Breast epithelium (tissue), 4 donors: ENCODE data around the gene TPST2. TPM values are rescaled to one million over a fixed set of nuclear protein-coding genes. Genes with fewer than 3 reads are reported as not detected.

Experiments
- DNase-seq, 2 donors: peaks; one replicate each; pipeline ENCODE4 v3.0.0-alpha.2; 2019; ENCODE audit warnings: low spot score in 2 of 2
- H3K27ac ChIP-seq, 2 donors: fragments of 200-600 bp; sonication (generic) in 1 of 2; one replicate each; pipeline ENCODE4 v1.5.1; 2016 to 2019; ENCODE audit warnings: mild to moderate bottlenecking in 1 of 2
- H3K27me3 ChIP-seq, 2 donors: fragments of 200-600 bp; sonication (generic) in 1 of 2; one replicate each; pipeline versions ENCODE4 v1.5.1 to v1.6.0; 2017 to 2019; ENCODE audit warnings: control low read depth in 1 of 2, mild to moderate bottlenecking in 1 of 2
- H3K36me3 ChIP-seq: fragments of 200-600 bp; one replicate; pipeline ENCODE4 v1.5.1; 2019
- H3K4me1 ChIP-seq, 2 donors: fragments of 200-600 bp; sonication (generic); one replicate each; pipeline ENCODE4 v1.5.1; 2016 to 2019; ENCODE audit warnings: control low read depth in 1 of 2
- H3K4me3 ChIP-seq, 3 donors: fragments of 200-600 bp; sonication (generic); 1 replicate in 2 of 3; 2 replicates in 1 of 3; pipeline ENCODE4 v1.5.1; 2016 to 2019; ENCODE audit warnings: mild to moderate bottlenecking in 3 of 3, moderate library complexity in 2 of 3
- H3K9me3 ChIP-seq, 2 donors: fragments of 200-600 bp; sonication (generic) in 1 of 2; one replicate each; pipeline ENCODE4 v1.5.1; 2016 to 2019; ENCODE audit warnings: control low read depth in 1 of 2
- POLR2A ChIP-seq: fragments of 450-650 bp; IDR thresholded peaks from one replicate; pipeline ENCODE4 v1.6.1; 2016; ENCODE audit warnings: antibody characterized with exemption, mild to moderate bottlenecking, moderate library complexity
- POLR2AphosphoS5 ChIP-seq, 3 donors: sonication (generic); formaldehyde crosslinking; IDR thresholded peaks; one replicate each; pipeline ENCODE4 v1.6.1; 2017; ENCODE audit warnings: antibody characterized with exemption in 3 of 3
- intact Hi-C: fragments of 100-400 bp; cut with DNase I; formaldehyde crosslinking; loops from one replicate; pipeline ENCODE4 v1.15.1; 2023; ENCODE audit warnings: low total_unique reads
- total RNA-seq, 3 donors: library from RNA; depleted of rRNA; stranded (reverse); fragments of >200 nt; gene quantifications; one replicate each; pipeline ENCODE4 v1.1.0, GENCODE V29; 2016
- TF ChIP-seq, protein P1 (sequence below), 3 donors: fragments of 450-650 bp; IDR thresholded peaks; one replicate each; pipeline ENCODE4 v1.5.1; 2016 to 2017; ENCODE audit warnings: antibody characterized with exemption in 3 of 3, mild to moderate bottlenecking in 3 of 3, moderate library complexity in 3 of 3

The TPST2 gene
- total RNA-seq, 3 donors from 2014 or later, result 36.6 to 81.9 (median 59.8) TPM

DNA sequence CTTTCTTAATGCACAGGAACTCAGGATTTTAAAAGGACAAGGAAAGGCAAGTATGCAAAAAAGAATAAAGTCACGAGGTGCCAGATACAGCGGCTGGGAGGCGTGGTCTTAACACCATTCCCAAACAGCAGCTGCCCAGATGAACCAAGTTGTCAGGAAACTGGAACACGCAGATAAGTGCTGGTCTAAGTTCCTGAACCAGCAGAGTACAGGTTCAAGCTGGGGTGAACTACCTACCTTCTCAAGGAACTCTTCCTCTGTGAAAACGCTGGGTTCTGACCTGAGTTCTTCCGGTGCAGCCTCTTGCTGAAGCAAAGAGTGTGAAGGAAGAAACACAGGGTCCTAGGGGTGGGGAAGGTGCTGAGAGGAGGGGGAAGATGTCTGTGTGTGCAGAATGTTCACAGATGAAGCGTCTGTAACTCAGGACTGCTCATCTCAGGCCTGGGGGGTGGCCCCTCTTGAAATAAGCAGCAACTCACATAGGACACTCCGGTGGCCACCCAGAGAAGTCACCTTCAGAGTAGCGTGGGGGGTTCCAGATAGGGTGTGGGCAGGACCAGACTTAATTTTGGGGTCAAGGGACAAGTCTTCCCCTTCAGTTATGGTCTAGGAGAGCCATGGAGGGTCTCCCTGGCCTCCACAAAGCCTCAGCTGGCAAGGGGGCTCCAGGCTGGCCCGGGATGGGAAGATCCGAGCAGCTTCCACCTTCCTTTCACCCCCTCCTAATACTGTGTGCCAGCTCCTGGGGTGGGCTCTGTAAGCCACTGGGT lies 3.2 kb downstream of the TPST2 start:
- Histone ChIP-seq H3K27ac (peak overlapping the region in 1 of 2 donors; percentile 52), H3K4me3 (no peak overlapping the region)
- intact Hi-C loops, result no loop called here

DNA sequence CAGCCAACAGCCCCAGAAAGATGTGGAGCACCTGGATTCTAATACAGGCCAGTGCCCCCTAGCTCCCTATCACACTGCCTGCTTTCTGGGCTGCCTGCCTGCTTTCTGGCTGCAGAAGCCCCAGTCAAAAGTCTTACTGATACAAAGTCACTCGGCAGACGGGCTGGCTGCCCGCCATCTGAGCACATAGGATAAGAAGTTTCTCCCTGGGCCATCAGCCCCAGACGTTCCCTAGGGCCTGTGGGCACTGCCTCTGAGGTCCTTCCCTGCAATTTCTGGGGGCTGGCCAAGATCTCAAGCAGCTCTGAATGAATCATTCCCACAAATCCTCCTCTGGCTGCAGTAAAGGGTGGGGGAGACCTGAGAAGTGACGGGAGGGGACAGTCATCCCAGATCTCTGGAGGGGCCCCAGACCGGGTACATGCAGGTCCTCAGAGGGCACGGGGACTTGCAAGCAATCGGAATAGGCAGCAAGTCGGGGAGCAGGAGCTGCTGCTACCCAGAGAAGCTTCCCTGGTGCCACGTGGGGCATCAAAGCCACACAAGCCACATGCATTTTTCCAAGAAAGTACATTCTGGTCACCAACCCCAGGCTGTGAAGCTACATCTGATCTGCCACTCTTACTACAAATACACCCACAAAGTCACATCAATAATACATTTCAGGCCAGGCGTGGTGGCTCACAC lies 4.7 kb downstream of the TPST2 start:
- Histone ChIP-seq H3K9me3 (no peaks in the 10 kb centered on the region), H3K36me3 (no peaks in the 10 kb centered on the region), H3K4me3 (no peak overlapping the region), H3K27ac (no peak overlapping the region), H3K4me1 (no peaks in the 10 kb centered on the region), H3K27me3 (no peaks in the 10 kb centered on the region)
- DNase-seq, result no peak
- intact Hi-C loops, result no loop called here
- no peak for TF ChIP-seq POLR2AphosphoS5 (IDR thresholded peaks at IDR 0.05)
- TF ChIP-seq POLR2A, result no peak
- TF ChIP-seq, protein P1, sequence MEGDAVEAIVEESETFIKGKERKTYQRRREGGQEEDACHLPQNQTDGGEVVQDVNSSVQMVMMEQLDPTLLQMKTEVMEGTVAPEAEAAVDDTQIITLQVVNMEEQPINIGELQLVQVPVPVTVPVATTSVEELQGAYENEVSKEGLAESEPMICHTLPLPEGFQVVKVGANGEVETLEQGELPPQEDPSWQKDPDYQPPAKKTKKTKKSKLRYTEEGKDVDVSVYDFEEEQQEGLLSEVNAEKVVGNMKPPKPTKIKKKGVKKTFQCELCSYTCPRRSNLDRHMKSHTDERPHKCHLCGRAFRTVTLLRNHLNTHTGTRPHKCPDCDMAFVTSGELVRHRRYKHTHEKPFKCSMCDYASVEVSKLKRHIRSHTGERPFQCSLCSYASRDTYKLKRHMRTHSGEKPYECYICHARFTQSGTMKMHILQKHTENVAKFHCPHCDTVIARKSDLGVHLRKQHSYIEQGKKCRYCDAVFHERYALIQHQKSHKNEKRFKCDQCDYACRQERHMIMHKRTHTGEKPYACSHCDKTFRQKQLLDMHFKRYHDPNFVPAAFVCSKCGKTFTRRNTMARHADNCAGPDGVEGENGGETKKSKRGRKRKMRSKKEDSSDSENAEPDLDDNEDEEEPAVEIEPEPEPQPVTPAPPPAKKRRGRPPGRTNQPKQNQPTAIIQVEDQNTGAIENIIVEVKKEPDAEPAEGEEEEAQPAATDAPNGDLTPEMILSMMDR (IDR thresholded peaks at IDR 0.05), result no peak

More for the DNA sequence above, 3.2 kb downstream of the TPST2 start:
- H3K4me1 ChIP-seq, result peaks cover 0 to 3% of the 10 kb centered on the region in 2 donors
- TF ChIP-seq, protein P1 (IDR thresholded peaks at IDR 0.05), result no peak
- TF ChIP-seq POLR2AphosphoS5 (IDR thresholded peaks at IDR 0.05) (no peak), POLR2A (no peak)
- no peaks in the 10 kb centered on the region for H3K27me3 ChIP-seq
- DNase-seq, result no peak
- H3K9me3 ChIP-seq, result no peaks in the 10 kb centered on the region
- H3K36me3 ChIP-seq, result no peaks in the 10 kb centered on the region

DNA sequence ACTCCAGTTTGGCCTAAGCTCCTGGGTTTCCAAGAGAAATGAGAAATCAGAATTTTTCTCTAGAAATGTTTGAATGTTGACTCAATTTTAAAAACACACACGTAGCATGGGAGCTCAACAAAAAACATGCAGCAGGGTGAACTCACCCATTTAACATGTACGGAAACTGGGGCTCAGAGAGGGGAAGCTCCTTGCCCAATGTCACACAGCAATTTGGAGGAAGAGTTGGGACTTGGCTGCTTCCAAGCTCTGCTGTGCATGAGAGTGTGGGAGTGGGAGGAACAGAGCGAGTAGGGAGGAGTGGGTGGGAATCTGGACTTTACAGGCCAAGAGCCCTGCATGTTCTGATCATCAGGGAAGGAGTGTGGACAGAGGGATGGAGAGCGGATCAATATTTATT lies 5.9 kb downstream of the TPST2 start:
- TF ChIP-seq POLR2AphosphoS5 (IDR thresholded peaks at IDR 0.05) (no peak), POLR2A (no peak)
- TF ChIP-seq, protein P1 (IDR thresholded peaks at IDR 0.05), result no peak
- no peak overlapping the region for H3K4me3 ChIP-seq
- H3K27ac ChIP-seq, result no peak overlapping the region
- H3K27me3 ChIP-seq, result no peaks in the 10 kb centered on the region
- no peaks in the 10 kb centered on the region for H3K4me1 ChIP-seq
- intact Hi-C loops, result no loop called here
- H3K9me3 ChIP-seq, result no peaks in the 10 kb centered on the region
- DNase-seq, result no peak
- H3K36me3 ChIP-seq, result no peaks in the 10 kb centered on the region

DNA sequence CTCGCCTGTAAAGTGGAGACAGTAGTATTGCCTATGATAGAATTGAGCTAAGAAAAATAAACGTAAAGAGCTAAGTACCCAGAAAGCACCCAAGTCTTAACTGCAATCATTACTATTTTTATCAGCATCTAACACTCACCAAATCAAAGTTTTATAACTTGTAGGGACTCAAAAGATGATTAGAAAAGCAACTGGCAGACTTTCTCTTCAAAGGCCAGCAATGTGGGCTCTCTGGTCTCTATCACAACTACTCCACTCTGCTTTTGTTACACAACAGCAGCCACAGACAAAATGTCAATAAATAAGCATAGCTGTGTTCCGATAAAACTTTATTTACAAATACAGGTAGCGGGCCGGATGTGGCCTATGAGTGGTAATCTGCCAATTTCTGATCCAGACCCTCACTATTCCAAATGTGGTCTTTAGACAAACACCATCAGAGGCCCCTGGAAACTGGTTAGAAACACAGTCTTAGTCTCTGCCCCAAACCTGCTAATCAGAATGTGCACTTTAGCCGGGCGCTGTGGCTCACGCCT lies 8.2 kb downstream of the TPST2 start:
- H3K4me3 ChIP-seq, result no peak overlapping the region
- H3K27ac ChIP-seq, result no peak overlapping the region
- H3K36me3 ChIP-seq, result no peaks in the 10 kb centered on the region
- TF ChIP-seq, protein P1 (IDR thresholded peaks at IDR 0.05), result no peak
- TF ChIP-seq POLR2A (no peak), POLR2AphosphoS5 (IDR thresholded peaks at IDR 0.05) (no peak)
- H3K4me1 ChIP-seq, result no peaks in the 10 kb centered on the region
- no peaks in the 10 kb centered on the region for H3K27me3 ChIP-seq
- no peaks in the 10 kb centered on the region for H3K9me3 ChIP-seq
- DNase-seq, result no peak
- intact Hi-C loops, result no loop called here

DNA sequence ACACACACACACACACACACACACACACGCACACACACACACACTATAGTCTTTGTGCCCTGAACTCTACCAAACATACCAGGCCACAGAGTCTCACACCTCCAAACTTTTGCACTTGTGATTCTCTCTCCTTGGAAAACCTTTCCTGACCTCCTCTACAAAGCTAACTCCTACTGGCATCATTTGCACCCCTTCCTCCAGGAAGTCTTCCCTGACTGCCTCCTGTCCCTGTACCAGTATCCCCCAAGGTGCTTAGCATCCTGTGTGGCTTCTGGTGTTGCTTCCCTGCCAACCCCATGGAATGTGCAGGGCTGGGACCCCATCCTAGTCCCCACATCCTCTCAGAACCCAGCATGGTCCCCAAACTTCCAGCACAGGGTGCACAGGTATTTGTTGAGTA lies 8.9 kb downstream of the TPST2 start:
- no peaks in the 10 kb centered on the region for H3K4me1 ChIP-seq
- H3K27me3 ChIP-seq, result no peaks in the 10 kb centered on the region
- H3K4me3 ChIP-seq, result no peak overlapping the region
- no peaks in the 10 kb centered on the region for H3K9me3 ChIP-seq
- no peak for DNase-seq
- no peaks in the 10 kb centered on the region for H3K36me3 ChIP-seq
- H3K27ac ChIP-seq, result no peak overlapping the region
- TF ChIP-seq, protein P1 (IDR thresholded peaks at IDR 0.05), result no peak
- TF ChIP-seq POLR2A (no peak), POLR2AphosphoS5 (IDR thresholded peaks at IDR 0.05) (no peak)
- intact Hi-C loops, result no loop called here
